ENCODE measurements around the gene RASA3.

RASA3 gene

DNA sequence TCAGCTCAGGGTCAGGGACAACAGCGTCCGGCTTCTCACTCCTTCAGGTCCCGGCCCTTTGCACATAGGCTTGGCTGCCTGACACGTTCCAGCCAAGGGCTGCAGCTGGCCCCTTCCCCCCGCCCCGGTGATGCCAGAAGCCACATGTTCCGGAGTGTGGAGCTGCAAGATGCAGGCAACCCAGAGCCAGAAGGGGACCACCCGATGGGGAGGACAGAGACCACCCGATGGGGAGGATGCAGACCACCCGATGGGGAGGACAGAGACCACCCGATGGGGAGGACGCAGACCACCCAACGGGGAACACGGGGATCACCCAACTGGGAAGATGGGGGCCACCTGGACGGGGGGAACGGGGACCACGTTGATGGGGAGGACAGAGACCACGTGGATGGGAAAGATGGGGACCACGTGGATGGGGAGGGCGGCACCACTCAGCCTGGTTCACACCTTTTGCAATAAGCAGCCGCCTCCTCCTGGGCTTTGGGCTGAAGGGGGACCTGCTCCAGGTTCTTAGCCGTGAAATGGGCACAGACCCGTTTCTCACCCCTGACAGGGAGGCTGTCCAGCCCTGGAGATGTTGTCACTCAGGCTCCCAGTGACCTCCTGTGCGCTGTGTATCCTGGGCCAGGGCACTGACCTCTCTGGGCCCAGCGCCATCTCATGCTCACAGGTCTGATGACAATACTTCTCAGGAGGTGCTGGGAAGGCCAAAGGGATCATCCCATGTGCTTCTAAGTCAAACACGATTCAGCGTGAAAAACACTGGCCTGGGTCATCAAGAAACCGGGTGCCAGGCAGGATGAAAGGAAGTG, 193.1 kb downstream of the RASA3 start:
- Mint-ChIP-seq H3K4me3 (no peak overlapping the region), H3K27me3 (no peaks in the 10 kb centered on the region), H3K9me3 (no peaks in the 10 kb centered on the region), H3K4me1 (no peaks in the 10 kb centered on the region), H3K27ac (peak overlapping the region in 1 of 2 donors; percentile 71)
- DNase-seq (no peak), ATAC-seq (peak; percentile 27)

DNA sequence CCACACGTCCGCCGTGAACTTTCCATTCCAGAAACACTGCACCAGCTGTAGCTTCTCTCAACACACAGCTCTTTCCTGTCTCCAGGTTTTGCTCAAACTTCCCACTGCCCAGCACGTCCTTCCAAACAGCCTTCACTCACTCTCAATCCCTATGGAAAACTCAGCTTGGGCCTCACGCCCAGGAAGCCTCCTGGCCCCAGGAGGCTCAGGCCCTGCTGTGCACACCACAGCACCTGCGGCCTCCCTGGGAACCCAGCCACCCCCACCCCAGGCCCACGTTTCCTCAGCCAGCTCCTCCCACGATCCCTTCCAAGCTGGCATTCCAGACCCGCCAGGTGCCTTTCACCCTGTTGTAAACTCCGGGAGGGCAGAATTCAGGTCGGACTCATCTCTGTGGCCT, 193.7 kb downstream of the RASA3 start:
- Mint-ChIP-seq H3K4me3 (no peak overlapping the region), H3K27me3 (no peaks in the 10 kb centered on the region), H3K27ac (no peak overlapping the region), H3K4me1 (no peaks in the 10 kb centered on the region), H3K9me3 (no peaks in the 10 kb centered on the region)
- ATAC-seq (no peak), DNase-seq (no peak)

DNA sequence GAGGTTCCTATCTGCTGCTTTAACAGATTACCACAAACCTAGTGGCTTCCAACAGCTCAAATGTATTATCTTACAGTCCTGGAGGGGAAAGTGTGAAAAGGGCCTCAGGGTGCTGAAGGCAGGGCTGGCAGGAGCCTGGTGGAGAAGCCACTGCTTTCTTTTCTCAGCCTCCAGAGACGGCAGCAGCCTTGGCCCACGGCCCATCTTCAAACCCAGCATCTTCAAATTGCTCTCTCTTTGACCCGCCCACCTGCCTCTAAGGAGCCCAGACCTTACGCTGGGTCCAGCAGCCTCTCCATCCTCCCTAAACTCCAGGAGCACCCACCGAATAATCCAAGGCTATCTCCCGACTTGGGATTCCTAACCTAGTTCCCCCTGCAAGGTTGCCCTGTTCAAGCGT, 194.2 kb downstream of the RASA3 start:
- no peaks in the 10 kb centered on the region for H3K27me3 Mint-ChIP-seq
- H3K4me3 Mint-ChIP-seq: no peak overlapping the region
- peak; percentile 30 for ATAC-seq
- no peaks in the 10 kb centered on the region for H3K9me3 Mint-ChIP-seq
- no peaks in the 10 kb centered on the region for H3K4me1 Mint-ChIP-seq
- H3K27ac Mint-ChIP-seq: no peak overlapping the region
- DNase-seq: no peak

DNA sequence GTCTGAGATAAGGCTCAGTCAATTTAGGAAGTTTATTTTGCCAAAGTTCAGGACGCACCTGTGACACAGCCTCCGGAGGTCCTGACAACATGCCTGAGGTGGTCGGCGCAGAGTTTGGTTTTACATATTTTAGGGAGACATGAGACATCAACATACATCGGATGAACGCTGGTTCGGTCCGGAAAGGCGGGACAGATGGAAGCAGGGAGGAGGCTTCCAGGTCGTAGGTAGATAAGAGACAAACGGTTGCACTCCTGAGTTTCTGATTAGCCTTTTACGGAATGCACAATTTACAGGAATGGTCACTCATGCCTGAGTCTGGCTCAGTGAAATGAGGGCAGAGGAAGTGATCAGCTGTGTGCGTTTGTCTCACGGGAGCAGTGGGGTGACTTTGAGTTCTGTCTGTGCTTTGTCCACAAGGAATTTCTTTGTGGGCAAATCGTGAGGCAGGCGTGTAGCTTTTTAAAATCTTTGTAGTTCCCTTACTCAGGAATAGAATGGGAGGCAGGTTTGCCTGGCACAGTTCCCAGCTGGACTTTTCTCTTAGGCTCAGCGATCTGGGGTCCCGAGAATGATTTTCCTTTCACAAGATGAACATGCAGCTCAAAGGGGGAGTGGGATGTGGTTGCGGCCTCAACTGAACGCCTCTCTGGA, 194.8 kb downstream of the RASA3 start:
- Mint-ChIP-seq H3K4me3 (no peak overlapping the region), H3K4me1 (no peaks in the 10 kb centered on the region), H3K9me3 (no peaks in the 10 kb centered on the region), H3K27ac (no peak overlapping the region), H3K27me3 (no peaks in the 10 kb centered on the region)
- ATAC-seq (no peak), DNase-seq (no peak)

GRCh38 chr13:113937073-113937472, 195.3 kb downstream of the RASA3 start:
- no peak for DNase-seq
- Mint-ChIP-seq H3K27ac (peak overlapping the region in 1 of 2 donors; percentile 60), H3K27me3 (no peaks in the 10 kb centered on the region), H3K4me1 (no peaks in the 10 kb centered on the region), H3K9me3 (no peaks in the 10 kb centered on the region), H3K4me3 (no peak overlapping the region)
- no peak for ATAC-seq

GRCh38 chr13:113936166-113936965, 196.1 kb downstream of the RASA3 start:
- Mint-ChIP-seq H3K27me3 (no peaks in the 10 kb centered on the region), H3K4me1 (no peaks in the 10 kb centered on the region), H3K4me3 (no peak overlapping the region), H3K27ac (peak overlapping the region in 1 of 2 donors; percentile 21), H3K9me3 (no peaks in the 10 kb centered on the region)
- no peak for DNase-seq
- ATAC-seq: no peak

- Mint-ChIP-seq H3K4me3 (no peak overlapping the region), H3K27ac (no peak overlapping the region), H3K9me3 (no peaks in the 10 kb centered on the region), H3K4me1 (no peaks in the 10 kb centered on the region), H3K27me3 (no peaks in the 10 kb centered on the region)
- ATAC-seq: no peak
- no peak for DNase-seq
Observed at GRCh38 chr13:113935001-113935844, 197.2 kb downstream of the RASA3 start.

DNA sequence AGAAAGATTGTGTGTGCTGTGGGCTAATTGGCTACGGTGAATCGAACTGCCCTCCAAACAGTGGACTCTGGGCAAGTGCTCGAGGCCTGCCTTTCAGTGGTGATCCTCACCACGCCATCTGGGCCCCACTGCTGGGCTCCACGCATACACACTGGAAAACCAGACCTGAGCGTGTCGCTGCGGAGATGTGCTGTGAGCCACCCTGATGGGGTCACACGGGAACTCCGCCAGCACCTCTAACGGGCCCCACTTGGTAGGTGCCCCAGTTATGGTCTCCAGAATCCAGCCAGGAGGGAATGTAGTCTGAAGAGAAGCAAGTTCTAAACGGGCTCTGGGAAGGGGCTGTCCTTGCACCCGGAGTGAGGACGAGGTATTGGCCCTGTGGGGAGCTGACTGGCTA, 197.8 kb downstream of the RASA3 start:
- Mint-ChIP-seq H3K27ac (no peak overlapping the region), H3K27me3 (no peaks in the 10 kb centered on the region), H3K4me1 (no peaks in the 10 kb centered on the region), H3K4me3 (no peak overlapping the region), H3K9me3 (no peaks in the 10 kb centered on the region)
- ATAC-seq: no peak
- DNase-seq: no peak

DNA sequence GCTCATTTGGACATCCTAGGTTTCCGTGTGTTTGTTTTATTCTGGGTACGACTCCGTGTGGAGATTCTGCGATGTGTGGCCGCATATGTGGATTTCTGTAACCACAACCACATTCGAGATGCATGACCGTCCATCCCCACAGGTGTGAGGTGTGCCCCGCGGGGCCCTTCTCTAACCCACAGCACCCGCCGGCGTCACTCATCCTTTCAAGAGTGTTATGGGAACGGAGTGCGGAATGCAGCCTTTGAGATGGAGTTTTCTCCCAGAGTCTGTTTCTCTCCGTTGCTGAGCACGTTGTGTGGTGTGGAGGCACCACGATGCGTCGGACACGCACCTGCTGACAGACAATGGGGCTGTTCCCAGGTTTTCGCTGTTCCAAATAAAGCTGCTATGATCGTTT, 198.5 kb downstream of the RASA3 start:
- no peaks in the 10 kb centered on the region for H3K27me3 Mint-ChIP-seq
- H3K4me1 Mint-ChIP-seq: no peaks in the 10 kb centered on the region
- no peak overlapping the region for H3K27ac Mint-ChIP-seq
- no peak for DNase-seq
- no peaks in the 10 kb centered on the region for H3K9me3 Mint-ChIP-seq
- ATAC-seq: no peak
- no peak overlapping the region for H3K4me3 Mint-ChIP-seq

DNA sequence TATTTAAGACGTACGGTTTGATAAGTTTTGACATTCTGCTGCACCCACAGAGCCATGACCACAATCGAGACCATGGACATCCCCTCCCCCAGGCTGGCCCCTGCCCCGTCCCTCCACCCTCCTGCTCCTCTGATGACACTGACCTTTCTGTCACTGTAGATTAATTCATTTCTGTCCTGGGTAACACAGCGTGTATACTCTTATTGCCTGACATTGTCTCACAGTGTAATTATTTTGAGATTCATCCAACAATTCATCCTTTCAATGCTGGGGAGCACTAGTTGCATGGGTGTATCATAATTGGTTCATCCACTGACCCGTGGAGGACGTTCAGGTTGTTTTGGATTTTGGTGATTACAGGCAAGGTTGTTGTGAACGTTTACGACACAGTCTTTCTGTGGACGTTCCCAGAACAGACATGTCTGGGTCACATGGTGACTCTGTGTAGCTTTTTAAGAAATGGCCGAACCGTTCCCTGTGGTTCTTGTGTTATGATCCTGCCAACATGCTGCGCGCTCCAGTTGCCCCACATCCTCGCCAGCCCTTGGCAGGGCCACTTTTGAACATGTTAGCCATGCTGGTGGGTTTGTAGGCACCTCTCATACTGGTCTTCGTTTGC, 200.5 kb downstream of the RASA3 start:
- DNase-seq: no peak
- peak overlapping the region in 1 of 2 donors; percentile 19 for H3K4me3 Mint-ChIP-seq
- ATAC-seq: no peak
- H3K27ac Mint-ChIP-seq: peak overlapping the region in 1 of 2 donors; percentile 27
- H3K9me3 Mint-ChIP-seq: no peaks in the 10 kb centered on the region
- H3K27me3 Mint-ChIP-seq: no peaks in the 10 kb centered on the region
- H3K4me1 Mint-ChIP-seq: no peaks in the 10 kb centered on the region

GRCh38 chr13:113930671-113931637, 201.5 kb downstream of the RASA3 start:
- peak overlapping the region in 1 of 2 donors; percentile 29 for H3K4me3 Mint-ChIP-seq
- H3K27ac Mint-ChIP-seq: peak overlapping the region in 1 of 2 donors; percentile 34
- DNase-seq (peak in 1 of 2 donors; percentile 79), ATAC-seq (peak; percentile 92)
- H3K4me1 Mint-ChIP-seq: no peaks in the 10 kb centered on the region
- no peaks in the 10 kb centered on the region for H3K27me3 Mint-ChIP-seq
- H3K9me3 Mint-ChIP-seq: no peaks in the 10 kb centered on the region

DNA sequence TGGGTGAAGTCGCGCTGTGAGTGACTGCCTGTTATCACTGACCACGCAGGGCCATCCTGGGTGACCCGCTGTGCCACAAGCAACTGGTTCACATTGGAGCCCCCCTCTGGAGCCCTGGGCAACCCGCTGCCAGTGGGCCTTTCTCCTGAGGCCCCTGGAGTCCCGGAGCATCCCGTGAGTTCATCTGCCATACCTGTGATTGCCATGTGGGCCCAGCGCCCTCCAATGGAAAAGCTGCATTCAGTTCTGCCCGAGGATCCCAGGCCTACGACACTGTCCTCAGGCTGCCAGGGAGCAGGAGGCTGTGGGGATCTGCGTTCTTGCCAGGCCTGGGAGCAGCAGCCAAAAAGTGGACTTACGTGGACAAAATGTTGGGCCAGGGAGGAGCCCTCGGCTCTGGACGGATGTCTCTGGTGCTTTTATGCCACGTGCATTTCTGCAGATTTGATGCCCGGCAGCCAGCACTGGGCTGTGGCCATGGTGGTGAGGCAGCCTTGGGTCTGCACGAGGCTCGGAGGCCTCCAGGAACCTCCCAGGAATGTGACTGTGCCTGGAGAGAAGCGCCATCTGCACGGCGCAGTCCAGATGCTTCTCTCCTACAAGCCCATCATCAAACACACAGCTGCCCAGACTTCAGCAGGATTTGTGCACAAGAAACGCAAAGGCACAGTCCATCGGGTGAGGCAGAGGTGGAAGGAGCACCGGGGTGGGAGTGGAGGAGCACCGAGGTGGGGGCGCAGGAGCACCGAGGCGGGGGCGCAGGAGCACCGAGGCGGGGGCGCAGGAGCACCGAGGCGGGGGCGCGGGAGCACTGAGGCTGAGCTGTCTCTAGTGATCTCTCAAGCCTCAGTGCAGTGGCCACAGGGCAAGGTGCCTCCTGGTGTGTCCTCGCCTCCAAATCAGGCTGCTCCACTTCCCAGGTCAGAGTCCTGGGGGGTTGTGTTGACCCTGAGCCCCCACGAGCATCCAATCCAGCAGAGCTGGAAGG, 202.5 kb downstream of the RASA3 start:
- Mint-ChIP-seq H3K4me3 (no peak overlapping the region), H3K27ac (peak overlapping the region in 1 of 2 donors; percentile 34), H3K27me3 (peaks cover 6% of the 10 kb centered on the region), H3K4me1 (no peaks in the 10 kb centered on the region), H3K9me3 (no peaks in the 10 kb centered on the region)
- DNase-seq (no peak), ATAC-seq (no peak)
